CD4-positive, alpha-beta T cell treated with Interferon gamma for 1 hour (primary cell): Measurements from ENCODE around the gene NRAP.

Experiments used
- DNase-seq: peaks from one replicate; pipeline ENCODE4 v3.0.0-alpha.2; 2020

NRAP gene

DNA sequence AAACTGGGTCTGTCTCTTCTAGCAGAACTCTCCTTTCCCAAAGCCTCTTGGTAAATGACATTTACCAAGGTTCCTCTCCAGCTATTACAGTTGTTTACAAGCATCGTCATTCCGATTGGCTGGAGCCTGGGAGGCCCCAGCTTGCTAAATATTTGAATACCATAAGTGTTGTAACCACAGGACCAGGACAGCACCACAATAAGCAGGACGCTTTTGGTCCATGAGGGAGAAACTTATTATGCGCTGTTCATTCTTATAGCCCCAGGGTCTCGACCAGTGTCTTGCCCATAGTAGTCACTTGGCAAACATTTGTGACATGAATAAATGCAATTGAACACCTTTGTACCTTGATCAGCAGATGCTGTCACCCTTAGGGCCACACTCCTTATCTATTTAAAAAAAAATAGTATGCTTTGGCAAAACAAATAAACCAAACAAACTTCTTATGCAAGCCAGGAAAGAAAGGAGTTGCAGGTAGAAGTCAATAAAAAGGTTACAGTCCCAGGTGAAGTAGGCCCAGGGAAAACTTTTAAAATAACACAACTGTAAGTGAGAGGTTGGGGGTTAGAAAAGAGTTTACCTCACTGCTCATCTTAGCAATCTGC is 32.8 kb downstream of the NRAP start:
- DNase-seq, result no peak

DNA sequence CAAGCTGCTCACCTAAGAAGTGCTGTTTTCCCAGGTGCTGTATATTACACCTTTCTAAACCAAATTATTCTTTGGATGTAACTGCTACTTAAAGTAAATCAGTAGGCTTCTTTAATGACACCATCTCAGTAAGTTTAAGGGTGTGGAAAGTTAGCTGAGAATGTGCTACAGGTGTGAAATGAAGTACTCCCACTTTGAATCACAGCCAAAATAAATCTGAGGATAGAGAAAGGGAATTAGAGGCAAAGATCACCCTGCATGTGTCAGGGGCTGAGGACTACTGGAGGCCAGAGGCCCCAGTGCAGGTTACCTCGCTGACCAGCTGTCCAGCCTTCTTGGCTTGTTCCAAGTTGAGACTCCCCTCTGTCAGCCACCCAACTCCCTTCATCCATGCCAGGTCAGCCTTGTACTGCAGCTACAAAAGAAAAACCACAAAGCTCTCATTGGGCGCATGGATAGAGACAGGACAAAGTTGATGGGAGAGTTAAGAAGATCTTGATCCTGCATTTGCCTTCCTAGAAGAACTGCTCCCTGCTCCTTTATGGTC is 35.2 kb downstream of the NRAP start:
- no peak for DNase-seq

DNA sequence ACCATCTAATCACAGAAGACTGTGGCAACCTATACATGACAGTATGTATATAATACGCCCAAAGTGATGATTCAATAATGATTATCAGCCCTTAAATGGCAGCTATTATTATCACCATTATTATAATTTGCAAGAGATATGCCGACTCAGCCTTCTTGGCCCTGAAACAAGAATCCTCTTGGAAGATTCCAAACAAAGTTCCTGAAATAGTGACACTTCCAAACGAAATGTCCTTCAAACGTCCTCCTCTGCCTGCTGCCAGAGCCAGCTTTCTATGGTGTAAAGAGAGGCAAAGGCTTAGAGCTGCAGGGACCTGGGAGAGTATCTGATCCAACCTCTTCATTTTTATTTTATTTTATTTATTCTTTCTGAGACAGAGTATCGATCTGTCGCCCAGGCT is 36.0 kb downstream of the NRAP start:
- DNase-seq, result no peak

DNA sequence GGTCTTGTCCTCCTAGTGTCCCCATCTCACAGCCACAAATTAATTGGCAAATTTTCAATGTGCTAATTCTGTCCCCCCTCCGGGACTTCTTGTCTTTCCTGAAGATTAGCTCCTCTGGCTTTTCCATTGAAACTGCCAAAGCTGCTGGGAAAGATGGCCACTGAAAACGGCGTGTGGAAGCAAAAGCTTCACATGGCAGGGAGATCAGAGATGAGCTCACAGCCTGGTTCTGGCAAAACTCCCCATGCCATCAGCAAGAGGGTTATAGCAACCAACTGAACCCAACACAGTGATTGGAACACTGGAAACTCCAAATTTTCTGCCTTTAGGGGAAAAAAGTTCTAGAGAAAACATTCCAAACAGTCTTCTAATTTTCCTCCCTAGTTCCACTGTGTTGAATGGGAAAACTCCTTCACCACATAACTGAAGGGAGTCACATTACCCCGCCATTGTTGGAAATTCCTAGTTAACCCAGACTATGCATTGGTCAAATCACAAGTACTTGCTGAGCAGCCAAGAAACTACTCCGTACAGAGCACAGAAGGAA is 37.0 kb downstream of the NRAP start:
- DNase-seq, result no peak

DNA sequence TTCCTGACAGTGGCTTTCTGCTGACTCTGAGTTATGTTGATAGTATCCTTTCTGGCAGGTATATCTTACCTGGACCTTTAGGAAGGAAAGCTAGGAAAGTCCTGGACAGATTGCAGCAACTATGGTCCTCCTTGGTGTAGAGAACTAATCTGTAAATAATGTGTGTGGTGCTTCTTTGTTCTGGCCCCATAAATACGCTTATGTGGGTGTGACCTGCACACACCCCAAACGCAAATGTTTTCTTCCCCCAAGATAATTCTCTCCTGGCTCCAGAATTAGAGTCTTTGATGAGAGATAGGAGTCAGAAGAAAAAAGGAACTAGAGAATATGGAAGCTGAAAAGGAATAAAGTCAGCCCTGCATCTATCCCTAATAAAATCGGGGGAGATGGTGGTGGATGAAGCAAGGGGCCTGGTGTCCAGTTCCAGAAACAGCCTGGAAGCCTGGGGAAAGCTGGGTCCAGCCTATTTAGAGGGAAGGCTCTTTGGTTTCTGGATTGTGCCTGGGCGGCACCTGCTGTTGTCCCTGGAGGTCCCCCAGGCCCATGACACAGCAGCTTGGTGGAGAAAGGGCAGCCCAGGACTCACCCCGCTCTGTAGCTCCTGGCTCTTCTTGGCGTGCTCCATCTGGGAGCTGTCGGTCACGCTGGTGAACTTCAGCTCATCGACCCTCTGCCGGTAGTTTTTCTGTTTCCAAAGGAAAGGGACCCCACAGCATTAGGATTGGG is 38.2 kb downstream of the NRAP start:
- DNase-seq, result no peak

DNA sequence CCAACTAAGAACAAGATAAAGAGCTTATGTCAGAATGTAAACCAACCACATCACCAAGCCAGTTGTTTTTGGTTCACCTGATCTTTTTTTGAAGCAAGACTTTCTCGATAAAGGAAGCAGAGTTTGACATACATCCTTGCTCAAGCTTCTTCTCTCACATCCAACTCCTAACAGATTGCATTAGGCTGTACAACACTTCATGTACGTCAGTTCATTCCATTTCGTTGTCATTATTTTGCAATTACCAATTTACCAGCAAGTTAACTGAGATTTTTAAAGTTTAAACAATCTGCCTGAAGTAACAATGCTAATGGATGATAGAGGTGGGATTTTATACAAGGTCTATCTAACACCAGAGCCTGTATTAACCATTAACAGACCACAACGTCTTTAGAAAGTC is 41.0 kb downstream of the NRAP start:
- no peak for DNase-seq

DNA sequence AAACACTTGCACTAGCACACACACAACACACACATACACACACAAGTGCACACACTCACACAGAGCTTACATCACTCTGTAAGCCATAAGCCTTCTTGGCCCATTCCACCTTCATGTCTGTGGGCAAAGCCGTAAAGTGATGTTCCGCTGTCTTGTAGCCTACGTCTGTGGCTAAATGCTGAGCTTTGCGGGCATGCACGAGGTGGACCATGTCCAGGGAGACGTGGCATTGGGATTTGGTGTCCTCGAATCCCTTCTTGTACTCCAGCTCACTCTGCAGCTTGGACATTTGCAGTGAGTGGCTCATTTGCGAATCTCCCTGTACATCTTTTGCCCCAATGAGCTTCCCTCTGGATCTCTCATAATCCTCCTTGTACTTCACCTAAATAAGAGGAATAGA is 42.0 kb downstream of the NRAP start:
- no peak for DNase-seq

DNA sequence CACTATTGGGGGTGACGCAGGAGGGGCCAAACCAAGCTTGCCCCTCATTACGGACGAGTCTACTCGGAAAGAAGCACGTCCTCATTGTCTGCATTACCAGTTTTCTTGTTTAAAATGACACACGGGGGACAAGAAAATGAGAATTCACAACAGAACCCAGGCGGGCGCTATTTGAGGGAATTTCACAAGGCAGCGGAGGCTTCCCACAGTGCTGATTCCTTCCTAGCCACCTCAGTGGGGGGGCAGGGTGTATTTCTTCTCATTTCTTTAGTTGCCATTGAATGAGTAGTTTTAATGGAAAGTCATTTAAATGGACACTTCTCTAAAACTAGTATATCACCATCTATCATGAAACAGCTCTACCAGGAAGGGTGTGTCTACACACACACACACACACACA is 42.9 kb downstream of the NRAP start:
- no peak for DNase-seq

DNA sequence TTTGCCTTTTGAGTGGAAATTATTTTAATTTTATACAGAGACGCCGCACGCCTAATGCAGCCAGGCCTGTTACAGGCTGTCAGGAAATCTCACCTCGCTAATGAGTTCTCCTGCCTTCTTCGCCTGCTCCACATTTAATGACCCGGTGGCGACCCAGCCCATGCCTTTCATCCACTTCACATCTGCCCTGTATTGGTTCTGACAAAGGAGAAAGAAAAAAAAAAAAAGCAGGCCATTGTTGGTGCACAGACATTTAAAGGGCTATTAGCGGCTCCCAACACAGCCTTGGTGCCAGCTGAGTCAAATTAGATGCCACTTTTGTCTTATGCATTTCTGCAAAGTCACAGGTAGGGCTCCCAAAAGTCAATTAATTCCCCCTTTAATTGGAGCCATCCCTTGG is 43.3 kb downstream of the NRAP start:
- no peak for DNase-seq

DNA sequence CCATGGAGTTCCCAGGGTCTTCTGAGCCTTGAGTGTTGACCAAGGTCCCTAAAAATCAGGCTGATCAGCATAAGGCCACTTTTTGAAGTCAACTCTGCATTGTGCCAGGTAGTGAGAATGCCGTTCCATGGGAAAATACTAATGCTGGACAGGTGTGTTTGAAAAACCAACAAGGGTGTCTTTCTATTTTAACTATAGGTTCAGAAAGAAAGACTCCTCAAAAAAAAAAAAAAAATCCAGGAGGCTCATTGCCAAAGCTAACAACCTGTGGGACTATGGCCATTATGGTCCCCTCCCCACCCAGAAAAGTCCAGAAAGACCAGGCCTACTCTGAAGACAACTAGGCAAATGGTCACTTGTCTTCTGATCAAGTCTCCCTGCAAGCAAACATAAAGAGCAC is 44.4 kb downstream of the NRAP start:
- DNase-seq, result no peak

DNA sequence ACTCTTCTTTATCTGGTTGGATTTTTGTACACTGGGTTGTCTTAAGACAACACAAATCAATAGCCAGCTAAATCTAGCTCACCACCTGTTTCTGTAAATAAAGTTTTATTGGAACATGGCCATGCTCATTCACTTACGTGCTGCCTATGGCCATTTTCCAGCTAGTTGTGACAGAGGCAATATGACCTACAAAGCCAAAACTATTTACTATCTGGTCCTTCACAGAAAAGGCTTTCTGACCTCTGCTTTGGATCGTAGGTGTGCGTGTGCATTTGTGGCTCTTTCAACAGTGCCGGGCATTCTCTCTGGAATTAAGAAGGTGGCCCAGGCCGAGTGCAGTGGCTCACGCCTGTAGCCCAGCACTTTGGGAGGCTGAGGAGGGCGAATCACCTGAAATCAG is 45.5 kb downstream of the NRAP start:
- DNase-seq, result no peak

DNA sequence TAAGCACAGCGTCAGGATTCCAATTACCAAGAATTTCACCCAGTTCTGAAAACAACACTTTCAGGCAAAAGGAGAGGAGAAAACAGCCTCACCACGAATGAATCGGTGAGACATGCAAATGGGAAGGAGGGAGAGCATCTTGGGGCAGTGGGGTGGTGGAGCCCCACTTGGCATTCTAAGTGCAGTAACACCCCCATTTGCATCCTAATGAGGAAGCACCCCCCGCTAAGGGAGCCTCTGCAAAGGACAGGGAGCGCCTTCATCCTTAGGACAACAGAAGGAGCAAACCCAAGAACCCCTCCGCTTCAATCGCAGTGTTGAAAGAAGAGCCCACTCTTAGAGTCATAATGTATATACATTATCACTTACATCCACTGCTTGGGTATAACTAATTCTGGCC is 46.8 kb downstream of the NRAP start:
- DNase-seq, result no peak

DNA sequence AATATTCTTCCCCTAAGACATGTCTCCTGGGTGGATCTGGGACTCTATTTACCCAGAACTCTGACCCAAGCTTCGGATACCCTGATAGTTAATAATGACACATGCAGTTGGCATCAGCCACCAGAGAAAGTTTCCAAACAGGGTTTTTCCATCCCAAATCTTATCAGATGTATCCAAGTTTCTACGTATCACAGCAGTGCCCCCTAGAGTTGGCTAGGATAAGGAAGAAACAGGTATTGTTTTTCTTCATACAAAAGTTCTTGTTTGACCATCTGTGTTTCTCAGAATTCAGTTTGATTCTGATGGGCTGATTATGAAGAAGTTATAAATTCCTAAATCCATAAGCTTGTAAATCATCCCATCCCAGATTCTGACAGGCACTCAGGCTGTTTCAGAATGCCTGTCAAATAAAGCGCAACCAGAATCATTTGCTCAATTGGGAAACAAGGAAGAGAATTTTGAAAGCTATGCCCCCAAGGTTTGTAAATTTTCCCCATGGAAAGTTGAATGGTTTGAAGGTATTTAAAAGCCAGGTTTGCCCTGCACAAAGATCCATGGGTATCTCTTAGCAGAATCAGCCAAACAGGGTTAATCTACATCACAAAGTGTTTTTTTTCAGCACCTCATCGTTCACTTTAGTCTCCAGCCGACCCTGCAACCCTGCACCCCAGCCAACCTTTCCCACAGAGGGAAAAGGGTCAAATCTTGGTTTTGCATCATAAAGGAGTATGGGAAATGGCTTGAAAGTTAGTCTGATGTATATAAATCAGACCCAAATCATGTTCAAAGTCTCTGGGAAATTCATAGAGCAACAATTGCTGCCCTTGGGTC is 47.4 kb downstream of the NRAP start:
- DNase-seq, result no peak

DNA sequence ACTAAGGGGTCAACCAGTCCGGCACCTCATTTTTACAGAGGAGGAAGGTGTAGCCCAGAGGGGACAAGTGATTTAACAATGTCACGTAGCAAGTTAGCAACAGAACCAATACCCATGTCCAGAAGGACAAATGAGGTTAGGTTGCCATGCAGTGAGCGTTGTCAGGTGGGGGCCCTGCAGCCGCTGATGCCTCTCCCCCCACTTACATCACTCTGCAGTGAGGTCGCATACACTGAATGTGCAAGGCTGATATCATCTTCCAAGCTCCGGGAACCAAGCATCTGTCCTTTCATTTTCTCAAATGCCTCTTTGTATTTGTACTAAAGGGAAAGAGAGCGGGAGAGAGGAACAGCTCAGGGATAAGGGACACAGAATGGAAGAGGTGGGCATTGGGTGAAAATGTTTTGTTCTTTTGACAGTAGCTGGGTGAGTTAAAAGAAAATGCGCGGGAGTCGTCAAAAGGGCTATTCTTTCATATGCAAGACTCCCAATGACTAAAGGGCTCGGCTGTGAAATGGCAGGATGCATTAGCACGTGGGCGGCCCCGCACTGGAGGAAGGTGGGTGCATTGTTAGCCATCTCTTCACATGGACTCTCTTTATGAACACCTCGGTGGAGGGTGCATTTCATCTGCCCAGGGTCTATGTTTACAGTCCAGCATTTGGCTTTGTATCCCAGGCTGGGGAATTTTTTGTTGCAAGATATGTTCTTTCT is 49.7 kb downstream of the NRAP start:
- DNase-seq, result no peak

DNA sequence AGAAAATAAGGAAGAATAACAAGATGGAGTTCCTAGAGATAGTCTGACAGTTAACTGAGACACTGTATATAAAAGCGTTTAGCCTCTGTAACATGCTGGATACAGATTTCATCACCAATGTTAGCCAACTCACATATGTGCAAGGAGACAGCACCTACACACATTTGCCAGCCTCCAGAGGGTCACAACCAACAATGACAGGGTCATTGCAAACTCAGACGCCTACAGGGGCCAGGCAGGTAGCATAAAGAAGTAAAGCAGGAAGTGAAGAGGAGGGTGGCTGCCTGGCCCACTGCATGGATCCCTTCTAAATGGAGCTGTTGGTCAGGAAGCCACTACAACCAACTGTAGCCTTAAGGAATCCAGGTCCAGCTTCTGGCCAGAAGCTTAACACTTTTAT is 50.4 kb downstream of the NRAP start:
- DNase-seq, result no peak

DNA sequence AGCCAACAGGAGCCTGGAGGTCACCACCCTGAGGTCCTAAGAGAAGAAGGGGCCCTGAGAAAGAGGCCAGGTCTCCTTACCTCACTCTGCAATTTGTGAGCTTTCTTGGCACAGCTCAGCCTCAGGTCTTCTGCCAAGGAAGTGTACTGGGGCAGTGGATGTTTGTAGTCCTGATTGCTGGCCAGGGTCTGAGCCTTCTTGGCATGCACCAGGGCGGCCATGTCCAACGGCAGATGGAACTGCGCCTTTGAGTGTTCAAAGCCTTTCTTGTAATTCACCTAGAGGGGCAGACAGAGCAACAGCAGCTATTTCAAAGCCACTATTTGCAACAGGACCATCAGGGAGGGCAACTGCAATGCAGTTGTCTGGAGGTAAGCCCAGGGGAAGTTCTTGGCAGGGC is 51.7 kb downstream of the NRAP start:
- no peak for DNase-seq

DNA sequence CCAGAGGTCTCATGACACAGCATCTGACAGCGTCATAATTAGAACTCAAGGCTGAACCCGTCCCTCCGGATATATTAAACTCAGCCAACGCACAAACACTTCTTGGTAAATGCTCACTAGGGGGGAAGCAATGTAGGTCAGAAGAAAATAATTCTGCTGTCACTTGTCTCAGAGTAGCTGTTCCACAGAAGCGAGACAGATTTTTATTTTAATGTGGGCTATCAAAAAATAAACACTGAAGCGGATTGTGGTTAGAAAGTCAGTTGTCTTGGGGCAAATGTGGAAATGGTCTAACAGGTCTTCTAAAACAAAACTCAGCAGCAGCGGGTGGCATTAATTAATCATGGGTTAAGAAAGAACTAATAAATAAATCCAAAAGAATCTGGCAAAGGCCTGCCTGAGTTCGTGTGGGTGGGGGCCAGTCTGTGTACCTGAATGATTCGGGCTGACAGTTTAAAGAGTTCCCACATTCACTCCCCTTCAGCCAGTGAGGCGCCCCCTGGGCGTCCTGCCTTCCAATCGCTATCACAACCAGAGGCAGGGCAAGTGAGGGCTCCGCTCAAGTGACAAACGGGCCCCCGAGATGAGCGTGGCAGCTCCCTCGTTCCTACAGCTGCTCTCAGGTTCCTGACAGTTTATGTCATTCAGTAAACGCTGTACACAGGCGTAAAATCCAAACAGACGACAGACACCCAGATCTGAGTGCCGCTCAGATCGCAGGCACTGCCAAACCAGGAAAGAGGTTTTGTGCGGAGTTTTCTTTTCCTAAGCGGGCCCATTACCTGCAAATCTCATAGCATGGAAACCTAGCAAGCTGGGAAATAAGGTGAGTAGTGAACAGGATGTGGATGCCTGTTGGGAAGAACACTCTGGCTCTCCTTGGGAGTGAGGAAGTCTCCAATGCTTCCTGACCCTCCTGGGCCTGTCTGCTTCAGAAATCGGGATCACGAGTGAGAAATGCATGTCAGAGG is 52.9 kb downstream of the NRAP start:
- DNase-seq, result no peak

DNA sequence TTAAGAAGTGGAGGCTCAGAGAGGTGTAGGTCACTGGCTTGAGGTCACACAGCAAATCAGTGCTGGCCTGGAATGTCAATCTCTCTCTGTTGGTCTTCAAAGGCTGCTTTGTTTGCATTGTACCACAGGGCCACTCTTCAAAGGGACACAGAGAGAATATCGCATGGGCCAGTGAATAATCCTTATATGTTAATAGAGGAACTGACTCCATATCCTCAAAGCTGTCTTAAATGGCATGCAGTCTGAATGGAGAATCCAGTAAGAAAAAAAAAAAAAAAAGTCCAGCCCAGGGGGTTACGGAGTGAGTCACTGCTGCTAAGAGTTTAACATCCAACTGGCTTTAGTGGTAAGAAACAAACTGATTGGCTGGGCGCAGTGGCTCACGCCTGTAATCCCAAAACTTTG is 54.1 kb downstream of the NRAP start:
- no peak for DNase-seq

DNA sequence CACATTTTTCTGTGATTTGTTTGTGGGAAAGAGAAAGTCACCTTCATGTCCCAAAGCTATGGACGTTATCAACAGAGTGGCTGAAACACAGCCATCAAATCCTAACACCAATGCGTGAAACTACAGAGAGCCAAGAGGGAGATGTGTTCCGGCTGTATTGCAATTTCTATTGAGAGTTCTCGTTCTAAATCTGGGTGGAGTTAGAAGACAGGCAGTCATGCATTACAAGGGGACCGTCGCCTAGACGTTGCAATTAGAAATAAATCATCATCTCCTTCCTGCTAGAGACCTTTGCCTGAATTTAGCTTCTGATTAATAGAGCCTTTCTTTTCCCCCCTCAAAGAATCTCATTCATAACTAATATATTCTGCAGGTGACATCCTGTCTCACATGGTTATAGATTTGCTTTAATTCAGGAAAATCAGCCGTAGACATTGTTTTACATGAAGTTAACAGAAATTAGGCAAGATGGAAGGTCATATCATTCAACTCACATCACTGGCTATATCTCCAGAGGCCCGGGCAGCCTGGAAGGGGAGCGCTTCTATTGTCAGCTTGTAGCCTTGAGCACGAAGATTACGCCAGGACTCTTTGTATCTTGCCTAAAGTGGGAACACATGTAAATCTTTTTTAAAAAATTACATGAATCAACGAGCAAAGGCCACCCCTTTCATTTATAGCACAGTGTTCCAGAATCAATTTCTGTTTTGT is 58.4 kb downstream of the NRAP start:
- DNase-seq, result no peak

DNA sequence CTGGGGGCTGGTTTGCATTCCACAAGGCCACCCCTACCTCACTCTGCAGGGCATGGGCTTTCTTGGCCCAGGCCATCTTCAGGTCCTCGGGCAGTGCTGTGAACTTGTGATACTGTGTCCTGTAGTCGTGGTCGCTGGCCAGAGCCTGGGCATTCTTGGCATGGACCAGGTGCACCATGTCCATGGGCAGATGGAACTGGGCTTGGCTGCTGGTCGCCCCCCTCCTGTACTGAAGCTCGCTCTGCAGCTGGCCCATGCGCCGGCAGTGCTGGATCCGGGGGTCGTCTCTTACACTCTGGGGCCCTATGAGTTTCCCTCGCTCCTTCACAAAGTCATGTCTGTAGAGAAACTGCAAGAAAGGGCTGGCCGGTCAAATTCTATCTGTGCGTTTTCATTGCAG is 59.3 kb downstream of the NRAP start:
- DNase-seq, result no peak
